ENCODE measurements around the gene ARHGAP26.

- TF ChIP-seq, protein P1, sequence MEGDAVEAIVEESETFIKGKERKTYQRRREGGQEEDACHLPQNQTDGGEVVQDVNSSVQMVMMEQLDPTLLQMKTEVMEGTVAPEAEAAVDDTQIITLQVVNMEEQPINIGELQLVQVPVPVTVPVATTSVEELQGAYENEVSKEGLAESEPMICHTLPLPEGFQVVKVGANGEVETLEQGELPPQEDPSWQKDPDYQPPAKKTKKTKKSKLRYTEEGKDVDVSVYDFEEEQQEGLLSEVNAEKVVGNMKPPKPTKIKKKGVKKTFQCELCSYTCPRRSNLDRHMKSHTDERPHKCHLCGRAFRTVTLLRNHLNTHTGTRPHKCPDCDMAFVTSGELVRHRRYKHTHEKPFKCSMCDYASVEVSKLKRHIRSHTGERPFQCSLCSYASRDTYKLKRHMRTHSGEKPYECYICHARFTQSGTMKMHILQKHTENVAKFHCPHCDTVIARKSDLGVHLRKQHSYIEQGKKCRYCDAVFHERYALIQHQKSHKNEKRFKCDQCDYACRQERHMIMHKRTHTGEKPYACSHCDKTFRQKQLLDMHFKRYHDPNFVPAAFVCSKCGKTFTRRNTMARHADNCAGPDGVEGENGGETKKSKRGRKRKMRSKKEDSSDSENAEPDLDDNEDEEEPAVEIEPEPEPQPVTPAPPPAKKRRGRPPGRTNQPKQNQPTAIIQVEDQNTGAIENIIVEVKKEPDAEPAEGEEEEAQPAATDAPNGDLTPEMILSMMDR (IDR thresholded peaks at IDR 0.05), result no peak
- TF ChIP-seq POLR2AphosphoS5 (IDR thresholded peaks at IDR 0.05; ENCODE audit: low read depth, low read length) (no peak), SIN3A (IDR thresholded peaks at IDR 0.05; ENCODE audit: borderline replicate concordance, insufficient read depth, low read depth, low read length) (no peak), TCF7L2 (IDR thresholded peaks at IDR 0.05; ENCODE audit: low read depth, low read length) (no peak)
- TF ChIP-seq, protein P2, sequence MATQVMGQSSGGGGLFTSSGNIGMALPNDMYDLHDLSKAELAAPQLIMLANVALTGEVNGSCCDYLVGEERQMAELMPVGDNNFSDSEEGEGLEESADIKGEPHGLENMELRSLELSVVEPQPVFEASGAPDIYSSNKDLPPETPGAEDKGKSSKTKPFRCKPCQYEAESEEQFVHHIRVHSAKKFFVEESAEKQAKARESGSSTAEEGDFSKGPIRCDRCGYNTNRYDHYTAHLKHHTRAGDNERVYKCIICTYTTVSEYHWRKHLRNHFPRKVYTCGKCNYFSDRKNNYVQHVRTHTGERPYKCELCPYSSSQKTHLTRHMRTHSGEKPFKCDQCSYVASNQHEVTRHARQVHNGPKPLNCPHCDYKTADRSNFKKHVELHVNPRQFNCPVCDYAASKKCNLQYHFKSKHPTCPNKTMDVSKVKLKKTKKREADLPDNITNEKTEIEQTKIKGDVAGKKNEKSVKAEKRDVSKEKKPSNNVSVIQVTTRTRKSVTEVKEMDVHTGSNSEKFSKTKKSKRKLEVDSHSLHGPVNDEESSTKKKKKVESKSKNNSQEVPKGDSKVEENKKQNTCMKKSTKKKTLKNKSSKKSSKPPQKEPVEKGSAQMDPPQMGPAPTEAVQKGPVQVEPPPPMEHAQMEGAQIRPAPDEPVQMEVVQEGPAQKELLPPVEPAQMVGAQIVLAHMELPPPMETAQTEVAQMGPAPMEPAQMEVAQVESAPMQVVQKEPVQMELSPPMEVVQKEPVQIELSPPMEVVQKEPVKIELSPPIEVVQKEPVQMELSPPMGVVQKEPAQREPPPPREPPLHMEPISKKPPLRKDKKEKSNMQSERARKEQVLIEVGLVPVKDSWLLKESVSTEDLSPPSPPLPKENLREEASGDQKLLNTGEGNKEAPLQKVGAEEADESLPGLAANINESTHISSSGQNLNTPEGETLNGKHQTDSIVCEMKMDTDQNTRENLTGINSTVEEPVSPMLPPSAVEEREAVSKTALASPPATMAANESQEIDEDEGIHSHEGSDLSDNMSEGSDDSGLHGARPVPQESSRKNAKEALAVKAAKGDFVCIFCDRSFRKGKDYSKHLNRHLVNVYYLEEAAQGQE (IDR thresholded peaks at IDR 0.05; ENCODE audit: insufficient read depth in 1 of 2, low read depth in 2 of 2, low read length in 1 of 2), result no peak
Observed at GRCh38 chr5:143161885-143162540, 391.8 kb downstream of the ARHGAP26 start.
